Cardiac fibroblast (primary cell): ENCODE results near the gene KIF11.
A peak's percentile ranks its signal among the peaks of the same experiment; 100 is the strongest.

ENCODE experiments used
- DNase-seq, 2 donors: peaks; one replicate each; pipeline versions ENCODE4 v3.0.0 to v3.0.0-alpha.2; 2010; ENCODE audit warnings: low read depth in 2 of 2
- H3K4me3 ChIP-seq, 2 donors: replicated peaks in 1 of 2; 1 replicate in 1 of 2; 2 replicates in 1 of 2; pipeline ENCODE4 v1.5.1; 2011; ENCODE audit warnings: low read depth in 2 of 2, low read length in 2 of 2, mild to moderate bottlenecking in 2 of 2, moderate library complexity in 1 of 2
- TF ChIP-seq, protein P1 (sequence below): IDR thresholded peaks from one replicate; pipeline ENCODE4 v1.5.1; 2011; ENCODE audit warnings: low read depth, mild to moderate bottlenecking, low read length, inconsistent platforms

Gene KIF11

DNA sequence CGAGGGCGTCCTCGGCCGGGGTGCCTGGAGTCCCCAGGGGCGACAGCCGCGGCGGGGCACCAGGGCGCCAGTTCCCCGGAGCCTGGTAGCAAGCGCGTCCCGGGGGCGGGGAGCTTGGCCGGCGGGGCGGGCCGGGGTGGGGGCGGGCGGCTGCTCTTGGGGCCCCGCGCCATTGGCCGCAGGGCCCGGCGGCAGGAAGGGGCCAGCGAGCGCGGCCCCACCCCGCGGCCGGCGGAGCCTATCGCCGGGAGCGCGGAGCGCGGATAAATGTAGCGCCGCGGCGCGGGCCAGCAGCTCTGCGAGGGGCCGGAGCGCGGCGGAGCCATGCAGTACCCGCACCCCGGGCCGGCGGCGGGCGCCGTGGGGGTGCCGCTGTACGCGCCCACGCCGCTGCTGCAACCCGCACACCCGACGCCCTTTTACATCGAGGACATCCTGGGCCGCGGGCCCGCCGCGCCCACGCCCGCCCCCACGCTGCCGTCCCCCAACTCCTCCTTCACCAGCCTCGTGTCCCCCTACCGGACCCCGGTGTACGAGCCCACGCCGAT lies 96.8 kb downstream of the KIF11 start, which contains the start of gene HHEX:
Gene HHEX, plus strand, starts transcription at position 293 of the 548 bp plus-strand sequence. Its CDS starts 32 bp downstream, at position 325.
- peak within 1 kb of the TSS; percentile 69 to 80 for H3K4me3 ChIP-seq
- TF ChIP-seq, protein P1, sequence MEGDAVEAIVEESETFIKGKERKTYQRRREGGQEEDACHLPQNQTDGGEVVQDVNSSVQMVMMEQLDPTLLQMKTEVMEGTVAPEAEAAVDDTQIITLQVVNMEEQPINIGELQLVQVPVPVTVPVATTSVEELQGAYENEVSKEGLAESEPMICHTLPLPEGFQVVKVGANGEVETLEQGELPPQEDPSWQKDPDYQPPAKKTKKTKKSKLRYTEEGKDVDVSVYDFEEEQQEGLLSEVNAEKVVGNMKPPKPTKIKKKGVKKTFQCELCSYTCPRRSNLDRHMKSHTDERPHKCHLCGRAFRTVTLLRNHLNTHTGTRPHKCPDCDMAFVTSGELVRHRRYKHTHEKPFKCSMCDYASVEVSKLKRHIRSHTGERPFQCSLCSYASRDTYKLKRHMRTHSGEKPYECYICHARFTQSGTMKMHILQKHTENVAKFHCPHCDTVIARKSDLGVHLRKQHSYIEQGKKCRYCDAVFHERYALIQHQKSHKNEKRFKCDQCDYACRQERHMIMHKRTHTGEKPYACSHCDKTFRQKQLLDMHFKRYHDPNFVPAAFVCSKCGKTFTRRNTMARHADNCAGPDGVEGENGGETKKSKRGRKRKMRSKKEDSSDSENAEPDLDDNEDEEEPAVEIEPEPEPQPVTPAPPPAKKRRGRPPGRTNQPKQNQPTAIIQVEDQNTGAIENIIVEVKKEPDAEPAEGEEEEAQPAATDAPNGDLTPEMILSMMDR: no peak
- peak; percentile 58 to 83 for DNase-seq

- peak overlapping the region; percentile 69 to 80 for H3K4me3 ChIP-seq
- TF ChIP-seq, protein P1: no peak
- DNase-seq: peak; percentile 62 to 67
These were observed 97.4 kb downstream of the KIF11 start for GRCh38 chr10:92690211-92690914.

DNA sequence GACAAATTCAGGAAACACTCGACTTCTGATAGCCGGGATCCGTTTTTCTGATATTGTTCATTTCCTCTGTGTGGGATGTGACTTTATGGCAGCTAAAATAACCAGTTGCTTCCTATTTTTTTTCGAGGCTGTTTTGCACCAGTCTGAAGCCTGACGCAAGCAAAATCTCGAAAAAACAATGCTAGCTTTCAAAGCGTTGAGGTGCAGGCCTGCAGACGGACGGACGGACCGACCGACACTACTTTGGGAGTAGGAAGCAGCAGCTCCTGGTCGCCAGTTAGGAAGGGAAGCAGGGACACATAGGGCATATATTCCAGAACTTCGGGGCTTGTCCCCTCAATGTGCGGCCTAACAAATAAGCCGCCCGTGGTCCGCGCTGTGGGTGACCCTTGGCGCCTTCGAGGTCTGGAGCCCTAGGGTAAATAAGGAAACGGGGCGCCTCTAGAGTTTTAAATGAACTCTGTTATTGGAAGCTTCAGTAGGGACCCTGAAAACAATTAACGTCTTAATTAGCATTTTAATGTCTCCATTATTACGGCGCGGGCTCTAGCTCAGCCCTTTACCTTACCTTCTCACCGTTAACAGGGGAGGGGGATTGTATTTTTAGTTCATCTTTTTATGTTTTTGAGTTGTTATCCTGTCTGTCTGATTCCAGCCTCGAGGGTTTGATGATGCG lies 98.1 kb downstream of the KIF11 start:
- TF ChIP-seq, protein P1: no peak
- peak overlapping the region; percentile 69 to 80 for H3K4me3 ChIP-seq

GRCh38 chr10:92691591-92692079 lies 98.7 kb downstream of the KIF11 start:
- no peak for DNase-seq
- peak overlapping the region in 1 of 2 donors; percentile 80 for H3K4me3 ChIP-seq

More for the DNA sequence above, 98.1 kb downstream of the KIF11 start:
- DNase-seq: peak; percentile 39 to 58

DNA sequence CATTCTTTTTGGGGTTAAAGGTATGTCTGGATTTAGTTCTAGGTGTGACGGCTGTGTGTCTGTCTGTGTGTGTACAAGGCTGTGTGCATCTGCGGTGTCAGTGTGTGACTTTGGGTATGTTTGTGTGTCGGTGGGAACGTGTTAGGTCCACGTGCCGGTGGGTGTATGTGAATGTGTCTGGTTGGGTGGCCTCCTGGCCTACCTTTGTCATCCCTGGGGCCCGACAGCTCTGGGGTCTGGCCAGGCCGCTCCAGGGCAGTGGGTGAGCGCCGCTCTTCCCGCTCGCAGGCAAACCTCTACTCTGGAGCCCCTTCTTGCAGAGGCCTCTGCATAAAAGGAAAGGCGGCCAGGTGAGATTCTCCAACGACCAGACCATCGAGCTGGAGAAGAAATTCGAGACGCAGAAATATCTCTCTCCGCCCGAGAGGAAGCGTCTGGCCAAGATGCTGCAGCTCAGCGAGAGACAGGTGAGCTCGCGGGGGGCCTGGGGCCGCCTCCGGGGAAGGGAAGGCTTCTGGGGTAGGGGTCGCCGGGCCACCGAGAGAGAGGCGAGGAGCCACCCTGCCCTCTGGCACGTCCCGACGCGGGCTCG lies 99.2 kb downstream of the KIF11 start:
- DNase-seq: no peak
- TF ChIP-seq, protein P1: no peak
- H3K4me3 ChIP-seq: peak overlapping the region in 1 of 2 donors; percentile 80

More at GRCh38 chr10:92691591-92692079, 98.7 kb downstream of the KIF11 start:
- TF ChIP-seq, protein P1: no peak

GRCh38 chr10:92692697-92693533 lies 100.0 kb downstream of the KIF11 start:
- peak overlapping the region in 1 of 2 donors; percentile 80 for H3K4me3 ChIP-seq
- TF ChIP-seq, protein P1: no peak
- no peak for DNase-seq
